DOHH2 (cell line): ENCODE data around the gene ERBB2.

Source experiments
- H3F3A ChIP-seq: fragments of 200-600 bp; sonication (generic), shearing (Covaris generic); 2 replicates; pipeline ENCODE4 v1.6.0; 2016; ENCODE audit warnings: antibody characterized with exemption, mild to moderate bottlenecking; ENCODE audit not compliant: control insufficient read depth, insufficient read depth
- H3K27ac ChIP-seq: fragments of 200-600 bp; sonication (generic); 2 replicates; pipeline ENCODE4 v1.5.1; 2014; ENCODE audit warnings: low read depth, mild to moderate bottlenecking, low read length, moderate library complexity
- H3K27me3 ChIP-seq: fragments of 200-600 bp; sonication (generic); 2 replicates; pipeline ENCODE4 v1.6.1; 2014; ENCODE audit warnings: mild to moderate bottlenecking, low read length, mixed read lengths; ENCODE audit not compliant: control insufficient read depth
- H3K36me3 ChIP-seq: fragments of 200-600 bp; sonication (generic); 2 replicates; pipeline ENCODE4 v1.6.1; 2014; ENCODE audit warnings: mild to moderate bottlenecking, low read length, moderate library complexity, mixed read lengths; ENCODE audit not compliant: control insufficient read depth
- H3K4me1 ChIP-seq: fragments of 200-600 bp; sonication (generic); 2 replicates; pipeline ENCODE4 v1.6.1; 2014; ENCODE audit warnings: mild to moderate bottlenecking, low read length, mixed read lengths; ENCODE audit not compliant: control insufficient read depth
- H3K4me2 ChIP-seq: fragments of 200-600 bp; sonication (generic); 2 replicates; pipeline ENCODE4 v1.6.0; 2014; ENCODE audit warnings: mild to moderate bottlenecking, low read length, moderate library complexity
- H3K4me3 ChIP-seq: fragments of 200-600 bp; sonication (generic); 2 replicates; pipeline ENCODE4 v1.5.1; 2014; ENCODE audit warnings: mild to moderate bottlenecking, low read length, mixed read lengths
- H3K79me2 ChIP-seq: fragments of 200-600 bp; sonication (generic); 2 replicates; pipeline ENCODE4 v1.6.1; 2014; ENCODE audit warnings: mild to moderate bottlenecking, low read length, mixed read lengths; ENCODE audit not compliant: control insufficient read depth
- H3K9me2 ChIP-seq: fragments of 200-600 bp; sonication (generic); replicated peaks from 2 replicates; pipeline ENCODE4 v1.6.1; 2014; ENCODE audit warnings: mild to moderate bottlenecking, low read length, mixed read lengths; ENCODE audit not compliant: control insufficient read depth
- H3K9me3 ChIP-seq: fragments of 200-600 bp; sonication (generic); 2 replicates; pipeline ENCODE4 v1.6.1; 2014; ENCODE audit warnings: antibody characterized with exemption, low read length, mixed read lengths; ENCODE audit not compliant: control insufficient read depth, insufficient read depth
- H4K20me1 ChIP-seq: fragments of 200-600 bp; sonication (generic); 2 replicates; pipeline ENCODE4 v1.6.0; 2014; ENCODE audit warnings: low read depth, mild to moderate bottlenecking, antibody characterized with exemption, low read length, moderate library complexity; ENCODE audit not compliant: control insufficient read depth, insufficient read depth
- EZH2phosphoT487 ChIP-seq: fragments of 200-600 bp; sonication (generic); IDR thresholded peaks from 2 replicates; pipeline ENCODE4 v1.6.1; 2017; ENCODE audit warnings: borderline replicate concordance, mild to moderate bottlenecking, antibody characterized with exemption, low read length, moderate library complexity, mixed read lengths
- TF ChIP-seq, protein P1 (sequence below): fragments of 200-600 bp; sonication (generic); IDR thresholded peaks from one replicate; pipeline ENCODE4 v1.5.1; 2014; ENCODE audit warnings: antibody characterized with exemption, mild to moderate bottlenecking, low read depth, low read length; ENCODE audit not compliant: poor library complexity, severe bottlenecking

ERBB2 gene

DNA sequence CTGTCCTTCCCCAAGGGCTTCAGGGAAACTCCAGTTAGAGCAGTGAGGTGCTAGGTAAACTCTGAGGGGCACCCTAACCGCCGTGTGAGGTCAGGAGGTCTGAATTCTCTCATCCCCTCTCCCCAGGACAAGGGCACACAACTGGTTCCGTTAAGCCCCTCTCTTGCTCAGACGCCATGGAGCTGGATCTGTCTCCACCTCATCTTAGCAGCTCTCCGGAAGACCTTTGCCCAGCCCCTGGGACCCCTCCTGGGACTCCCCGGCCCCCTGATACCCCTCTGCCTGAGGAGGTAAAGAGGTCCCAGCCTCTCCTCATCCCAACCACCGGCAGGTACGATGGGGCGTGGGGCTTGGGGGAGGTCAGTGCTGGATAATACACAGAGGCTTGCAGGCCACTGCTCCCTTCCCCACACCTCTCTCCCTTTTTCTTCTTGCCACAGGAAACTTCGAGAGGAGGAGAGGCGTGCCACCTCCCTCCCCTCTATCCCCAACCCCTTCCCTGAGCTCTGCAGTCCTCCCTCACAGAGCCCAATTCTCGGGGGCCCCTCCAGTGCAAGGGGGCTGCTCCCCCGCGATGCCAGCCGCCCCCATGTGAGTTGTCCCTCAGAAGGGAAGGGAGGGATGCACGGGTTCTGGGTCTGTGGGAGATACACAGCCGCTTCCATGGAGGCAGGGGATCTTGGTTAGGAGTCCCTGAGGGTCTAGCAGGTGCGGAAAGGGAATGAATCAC lies 42.4 kb downstream of the ERBB2 start:
- no peaks in the 10 kb centered on the region for H3K9me3 ChIP-seq
- no peaks in the 10 kb centered on the region for H3F3A ChIP-seq
- no peaks in the 10 kb centered on the region for H3K79me2 ChIP-seq
- H3K36me3 ChIP-seq: no peaks in the 10 kb centered on the region
- TF ChIP-seq EZH2phosphoT487: no peak
- TF ChIP-seq, protein P1, sequence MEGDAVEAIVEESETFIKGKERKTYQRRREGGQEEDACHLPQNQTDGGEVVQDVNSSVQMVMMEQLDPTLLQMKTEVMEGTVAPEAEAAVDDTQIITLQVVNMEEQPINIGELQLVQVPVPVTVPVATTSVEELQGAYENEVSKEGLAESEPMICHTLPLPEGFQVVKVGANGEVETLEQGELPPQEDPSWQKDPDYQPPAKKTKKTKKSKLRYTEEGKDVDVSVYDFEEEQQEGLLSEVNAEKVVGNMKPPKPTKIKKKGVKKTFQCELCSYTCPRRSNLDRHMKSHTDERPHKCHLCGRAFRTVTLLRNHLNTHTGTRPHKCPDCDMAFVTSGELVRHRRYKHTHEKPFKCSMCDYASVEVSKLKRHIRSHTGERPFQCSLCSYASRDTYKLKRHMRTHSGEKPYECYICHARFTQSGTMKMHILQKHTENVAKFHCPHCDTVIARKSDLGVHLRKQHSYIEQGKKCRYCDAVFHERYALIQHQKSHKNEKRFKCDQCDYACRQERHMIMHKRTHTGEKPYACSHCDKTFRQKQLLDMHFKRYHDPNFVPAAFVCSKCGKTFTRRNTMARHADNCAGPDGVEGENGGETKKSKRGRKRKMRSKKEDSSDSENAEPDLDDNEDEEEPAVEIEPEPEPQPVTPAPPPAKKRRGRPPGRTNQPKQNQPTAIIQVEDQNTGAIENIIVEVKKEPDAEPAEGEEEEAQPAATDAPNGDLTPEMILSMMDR: no peak
- no peak overlapping the region for H3K4me2 ChIP-seq
- H4K20me1 ChIP-seq: no peaks in the 10 kb centered on the region
- H3K4me1 ChIP-seq: peaks cover 36% of the 10 kb centered on the region
- no peak overlapping the region for H3K4me3 ChIP-seq
- no peaks in the 10 kb centered on the region for H3K9me2 ChIP-seq
- no peak overlapping the region for H3K27ac ChIP-seq
- H3K27me3 ChIP-seq: peaks cover 7% of the 10 kb centered on the region

DNA sequence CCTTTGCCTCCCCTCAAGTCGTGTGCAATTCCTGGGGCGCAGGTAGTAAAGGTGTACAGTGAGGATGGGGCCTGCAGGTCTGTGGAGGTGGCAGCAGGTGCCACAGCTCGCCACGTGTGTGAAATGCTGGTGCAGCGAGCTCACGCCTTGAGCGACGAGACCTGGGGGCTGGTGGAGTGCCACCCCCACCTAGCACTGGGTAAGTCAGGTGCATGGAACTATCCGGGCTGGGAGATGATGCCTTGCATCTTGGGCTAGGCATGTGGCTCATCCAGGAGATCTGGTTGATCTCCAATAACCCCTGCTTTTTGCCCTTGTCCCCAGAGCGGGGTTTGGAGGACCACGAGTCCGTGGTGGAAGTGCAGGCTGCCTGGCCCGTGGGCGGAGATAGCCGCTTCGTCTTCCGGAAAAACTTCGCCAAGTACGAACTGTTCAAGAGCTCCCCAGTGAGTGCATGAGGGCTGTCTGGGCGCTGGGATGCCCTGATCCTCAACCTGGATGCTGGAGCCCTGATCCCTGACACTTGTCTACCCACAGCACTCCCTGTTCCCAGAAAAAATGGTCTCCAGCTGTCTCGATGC lies 43.1 kb downstream of the ERBB2 start:
- H3K4me1 ChIP-seq: peaks cover 30% of the 10 kb centered on the region
- no peaks in the 10 kb centered on the region for H3K9me3 ChIP-seq
- TF ChIP-seq, protein P1: no peak
- TF ChIP-seq EZH2phosphoT487: no peak
- H3K79me2 ChIP-seq: no peaks in the 10 kb centered on the region
- no peaks in the 10 kb centered on the region for H4K20me1 ChIP-seq
- no peaks in the 10 kb centered on the region for H3K36me3 ChIP-seq
- no peaks in the 10 kb centered on the region for H3K9me2 ChIP-seq
- H3K27ac ChIP-seq: no peak overlapping the region
- H3K4me2 ChIP-seq: no peak overlapping the region
- H3K27me3 ChIP-seq: peaks cover 2% of the 10 kb centered on the region
- H3K4me3 ChIP-seq: no peak overlapping the region
- no peaks in the 10 kb centered on the region for H3F3A ChIP-seq

DNA sequence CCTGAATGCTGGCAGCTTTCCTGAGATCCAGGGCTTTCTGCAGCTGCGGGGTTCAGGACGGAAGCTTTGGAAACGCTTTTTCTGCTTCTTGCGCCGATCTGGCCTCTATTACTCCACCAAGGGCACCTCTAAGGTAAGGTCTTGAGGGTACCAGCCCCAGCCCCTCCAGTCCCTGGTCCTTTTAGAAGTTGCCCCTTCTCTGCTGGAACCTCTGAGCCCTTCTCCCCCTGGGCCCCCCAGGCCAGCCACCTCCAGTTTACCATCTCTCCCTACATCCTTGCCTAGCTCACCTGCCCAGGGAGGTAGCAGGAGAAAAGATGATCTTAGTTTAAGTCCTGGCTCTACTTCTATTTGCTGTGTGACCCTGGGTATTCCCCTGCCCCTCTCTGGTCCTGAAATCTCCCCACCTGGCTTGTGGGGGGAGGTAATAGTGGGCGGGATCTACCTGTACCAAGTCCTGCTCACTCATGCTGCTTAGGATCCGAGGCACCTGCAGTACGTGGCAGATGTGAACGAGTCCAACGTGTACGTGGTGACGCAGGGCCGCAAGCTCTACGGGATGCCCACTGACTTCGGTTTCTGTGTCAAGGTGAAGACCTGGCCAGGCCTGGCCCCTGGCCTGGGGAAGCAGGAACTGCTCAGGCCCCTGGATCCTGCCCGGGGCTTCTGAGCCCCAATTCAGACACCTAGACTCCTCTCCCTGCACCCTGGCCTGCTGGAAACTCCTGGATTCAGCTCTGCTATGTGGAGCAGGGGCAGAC lies 44.4 kb downstream of the ERBB2 start:
- TF ChIP-seq, protein P1: no peak
- no peak for TF ChIP-seq EZH2phosphoT487
- peaks cover 4% of the 10 kb centered on the region; the same call in 1 of the 2 replicates for H3F3A ChIP-seq
- H3K9me3 ChIP-seq: no peaks in the 10 kb centered on the region
- no peak overlapping the region for H3K27ac ChIP-seq
- no peak overlapping the region for H3K4me3 ChIP-seq
- no peaks in the 10 kb centered on the region for H3K36me3 ChIP-seq
- H3K4me2 ChIP-seq: no peak overlapping the region
- no peaks in the 10 kb centered on the region for H3K27me3 ChIP-seq
- peaks cover 17% of the 10 kb centered on the region for H3K4me1 ChIP-seq
- H3K9me2 ChIP-seq: no peaks in the 10 kb centered on the region
- H4K20me1 ChIP-seq: no peaks in the 10 kb centered on the region
- no peaks in the 10 kb centered on the region for H3K79me2 ChIP-seq
